ENCODE results near the gene IPMK.

IPMK gene

DNA sequence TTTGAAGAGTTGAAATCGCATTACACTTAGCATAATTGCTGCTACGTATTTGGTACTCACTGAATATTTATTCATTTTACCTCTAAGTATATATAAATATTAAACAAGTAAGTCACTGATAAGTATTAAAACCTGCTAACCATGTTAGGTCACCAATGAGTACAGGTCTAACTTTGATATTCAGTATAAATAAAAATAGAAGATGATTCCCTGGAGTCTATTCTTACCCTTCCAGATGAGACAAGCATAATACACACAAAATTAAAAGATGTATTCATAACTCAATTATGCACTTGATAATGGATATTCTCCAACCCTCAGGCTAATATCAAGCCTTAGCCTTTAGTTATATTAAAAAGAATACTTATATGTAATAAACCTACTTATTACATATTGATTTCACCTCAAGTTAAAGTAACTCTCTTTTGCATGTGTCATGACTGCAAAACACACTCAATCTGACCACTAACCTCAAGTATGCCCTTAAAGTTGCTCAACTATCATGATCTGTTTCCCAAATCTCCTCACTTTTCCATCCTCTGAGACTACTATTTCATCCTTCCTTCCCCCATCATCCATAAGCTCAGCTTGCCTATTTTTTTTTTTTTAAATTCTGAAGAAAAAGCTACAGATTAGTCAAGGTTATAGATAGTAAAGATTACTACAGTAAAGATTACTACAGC is 46.8 kb downstream of the IPMK start:
- DNase-seq (ENCODE audit: low spot score in 2 of 2) (no peak), ATAC-seq (ENCODE audit: low read depth) (no peak)
- peaks cover 20% of the 10 kb centered on the region for H3K36me3 Mint-ChIP-seq
- H3K9me3 Mint-ChIP-seq, result no peaks in the 10 kb centered on the region
- no peaks in the 10 kb centered on the region for H3K4me1 Mint-ChIP-seq
- H3K27me3 Mint-ChIP-seq, result no peaks in the 10 kb centered on the region
- no peak overlapping the region for H3K4me3 Mint-ChIP-seq
- H3K27ac Mint-ChIP-seq, result no peak overlapping the region

DNA sequence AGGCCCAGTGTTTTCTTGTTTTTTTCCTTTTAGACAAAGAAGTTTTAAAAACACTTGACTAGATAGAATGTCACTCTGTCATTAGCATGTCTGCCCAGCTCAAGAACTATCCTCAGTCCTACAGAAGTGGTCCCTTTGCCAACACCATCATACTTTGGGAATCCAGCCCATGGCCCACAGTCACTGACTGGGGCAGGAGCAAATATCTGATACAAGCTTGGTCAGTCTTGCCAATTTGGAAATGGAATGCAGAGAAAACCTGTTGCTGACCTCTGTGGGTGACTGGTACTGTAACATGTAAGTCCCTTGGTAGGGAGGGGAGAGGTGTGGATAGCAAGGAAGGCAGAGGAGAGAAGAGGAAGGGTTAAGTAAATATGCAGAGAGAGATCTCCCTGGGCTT is 47.8 kb downstream of the IPMK start:
- no peaks in the 10 kb centered on the region for H3K4me1 Mint-ChIP-seq
- H3K27ac Mint-ChIP-seq, result no peak overlapping the region
- ATAC-seq (ENCODE audit: low read depth) (no peak), DNase-seq (ENCODE audit: low spot score in 2 of 2) (no peak)
- peaks cover 15% of the 10 kb centered on the region for H3K36me3 Mint-ChIP-seq
- H3K9me3 Mint-ChIP-seq, result no peaks in the 10 kb centered on the region
- no peak overlapping the region for H3K4me3 Mint-ChIP-seq
- no peaks in the 10 kb centered on the region for H3K27me3 Mint-ChIP-seq

- H3K9me3 Mint-ChIP-seq, result no peaks in the 10 kb centered on the region
- ATAC-seq (ENCODE audit: low read depth) (no peak), DNase-seq (ENCODE audit: low spot score in 2 of 2) (no peak)
- H3K4me3 Mint-ChIP-seq, result no peak overlapping the region
- H3K27me3 Mint-ChIP-seq, result no peaks in the 10 kb centered on the region
- peaks cover 23% of the 10 kb centered on the region for H3K36me3 Mint-ChIP-seq
- no peak overlapping the region for H3K27ac Mint-ChIP-seq
- peaks cover 2% of the 10 kb centered on the region for H3K4me1 Mint-ChIP-seq
These were observed 50.1 kb downstream of the IPMK start for GRCh38 chr10:58217612-58218011.

DNA sequence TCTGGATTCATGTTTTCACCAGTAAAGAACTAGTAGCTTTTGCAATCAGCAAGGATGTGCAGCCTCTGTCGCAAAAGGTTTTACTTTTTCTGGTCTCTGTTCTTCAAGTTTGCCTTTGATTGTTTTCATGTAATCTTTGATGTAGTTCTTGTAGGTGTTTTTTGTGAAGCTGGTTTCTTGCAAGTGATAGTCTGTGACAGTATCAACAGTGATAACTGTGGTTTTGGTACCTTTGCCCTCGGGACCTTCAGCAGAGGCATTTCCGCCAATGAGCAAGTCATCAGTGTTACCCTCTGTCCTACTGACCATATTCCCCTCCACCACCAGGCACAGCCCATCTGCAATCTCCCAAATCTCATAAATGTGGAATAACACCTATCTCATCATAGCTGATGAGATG is 55.1 kb downstream of the IPMK start:
- Mint-ChIP-seq H3K4me1 (peaks cover 2% of the 10 kb centered on the region), H3K4me3 (no peak overlapping the region), H3K9me3 (no peaks in the 10 kb centered on the region), H3K27me3 (no peaks in the 10 kb centered on the region), H3K27ac (no peak overlapping the region), H3K36me3 (peaks cover 34% of the 10 kb centered on the region)
- DNase-seq (ENCODE audit: low spot score in 2 of 2) (no peak), ATAC-seq (ENCODE audit: low read depth) (no peak)

- Mint-ChIP-seq H3K27me3 (no peaks in the 10 kb centered on the region), H3K4me1 (peaks cover 2% of the 10 kb centered on the region), H3K27ac (no peak overlapping the region), H3K4me3 (no peak overlapping the region), H3K9me3 (no peaks in the 10 kb centered on the region), H3K36me3 (peaks cover 41% of the 10 kb centered on the region)
- DNase-seq (ENCODE audit: low spot score in 2 of 2) (no peak), ATAC-seq (ENCODE audit: low read depth) (no peak)
These were observed 57.5 kb downstream of the IPMK start for GRCh38 chr10:58210160-58210559.

DNA sequence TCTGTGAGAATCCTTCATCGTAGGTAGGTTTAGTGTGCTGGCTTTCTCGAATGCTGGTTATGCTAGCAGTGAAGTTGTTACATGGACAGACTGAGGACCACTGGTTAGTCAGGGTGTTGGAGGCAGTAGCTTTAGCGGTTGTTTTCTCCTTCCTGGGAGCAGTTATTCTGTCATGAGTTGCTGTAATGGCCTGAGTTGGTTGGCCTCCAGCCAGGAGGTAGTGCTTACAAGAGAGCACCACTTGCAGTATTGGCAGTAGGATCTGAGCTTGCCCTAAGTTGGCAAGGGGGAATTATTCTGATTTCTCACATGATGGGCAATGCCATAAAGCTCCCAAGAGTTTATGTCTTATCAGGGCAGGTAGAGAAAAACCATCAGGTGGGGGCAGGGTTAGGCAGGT is 58.0 kb downstream of the IPMK start:
- H3K27ac Mint-ChIP-seq, result no peak overlapping the region
- H3K9me3 Mint-ChIP-seq, result no peaks in the 10 kb centered on the region
- no peaks in the 10 kb centered on the region for H3K27me3 Mint-ChIP-seq
- no peak overlapping the region for H3K4me3 Mint-ChIP-seq
- DNase-seq (ENCODE audit: low spot score in 2 of 2), result no peak
- no peaks in the 10 kb centered on the region for H3K4me1 Mint-ChIP-seq
- ATAC-seq (ENCODE audit: low read depth), result no peak
- H3K36me3 Mint-ChIP-seq, result peaks cover 37% of the 10 kb centered on the region

GRCh38 chr10:58206251-58206650 is 61.4 kb downstream of the IPMK start:
- Mint-ChIP-seq H3K4me1 (no peaks in the 10 kb centered on the region), H3K4me3 (no peak overlapping the region), H3K27me3 (no peaks in the 10 kb centered on the region), H3K36me3 (peaks cover 25% of the 10 kb centered on the region), H3K9me3 (no peaks in the 10 kb centered on the region), H3K27ac (no peak overlapping the region)
- no peak for ATAC-seq (ENCODE audit: low read depth)
- DNase-seq (ENCODE audit: low spot score in 2 of 2), result no peak

GRCh38 chr10:58201704-58202103 is 66.0 kb downstream of the IPMK start:
- peak overlapping the region; percentile 48 for H3K27ac Mint-ChIP-seq
- H3K4me3 Mint-ChIP-seq, result no peak overlapping the region
- peaks cover 17% of the 10 kb centered on the region for H3K36me3 Mint-ChIP-seq
- no peak for DNase-seq (ENCODE audit: low spot score in 2 of 2)
- H3K4me1 Mint-ChIP-seq, result no peaks in the 10 kb centered on the region
- H3K9me3 Mint-ChIP-seq, result no peaks in the 10 kb centered on the region
- H3K27me3 Mint-ChIP-seq, result no peaks in the 10 kb centered on the region
- ATAC-seq (ENCODE audit: low read depth), result no peak

DNA sequence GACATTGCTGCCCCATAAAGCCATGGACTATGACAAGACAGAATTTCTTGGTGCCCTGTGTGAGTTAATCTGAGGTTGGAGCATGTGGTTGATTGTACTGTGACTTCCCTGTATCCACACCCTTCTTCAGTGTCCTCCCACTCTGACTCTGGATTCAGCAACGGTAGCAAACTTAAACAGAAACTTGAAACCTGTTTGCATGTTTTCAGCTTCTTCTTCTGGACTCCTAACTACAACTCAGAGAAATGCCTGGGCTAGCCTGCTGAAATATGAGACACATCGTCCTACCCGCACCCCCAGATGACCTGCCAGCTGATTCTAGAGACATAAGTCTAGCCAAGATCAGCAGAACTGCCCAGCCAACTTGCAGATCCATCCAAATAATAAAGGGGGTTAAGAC is 78.4 kb downstream of the IPMK start:
- Mint-ChIP-seq H3K27ac (no peak overlapping the region), H3K4me1 (peaks cover 4% of the 10 kb centered on the region), H3K27me3 (peaks cover 2% of the 10 kb centered on the region), H3K36me3 (no peaks in the 10 kb centered on the region), H3K4me3 (no peak overlapping the region), H3K9me3 (no peaks in the 10 kb centered on the region)
- no peak for ATAC-seq (ENCODE audit: low read depth)
- DNase-seq (ENCODE audit: low spot score in 2 of 2), result no peak

DNA sequence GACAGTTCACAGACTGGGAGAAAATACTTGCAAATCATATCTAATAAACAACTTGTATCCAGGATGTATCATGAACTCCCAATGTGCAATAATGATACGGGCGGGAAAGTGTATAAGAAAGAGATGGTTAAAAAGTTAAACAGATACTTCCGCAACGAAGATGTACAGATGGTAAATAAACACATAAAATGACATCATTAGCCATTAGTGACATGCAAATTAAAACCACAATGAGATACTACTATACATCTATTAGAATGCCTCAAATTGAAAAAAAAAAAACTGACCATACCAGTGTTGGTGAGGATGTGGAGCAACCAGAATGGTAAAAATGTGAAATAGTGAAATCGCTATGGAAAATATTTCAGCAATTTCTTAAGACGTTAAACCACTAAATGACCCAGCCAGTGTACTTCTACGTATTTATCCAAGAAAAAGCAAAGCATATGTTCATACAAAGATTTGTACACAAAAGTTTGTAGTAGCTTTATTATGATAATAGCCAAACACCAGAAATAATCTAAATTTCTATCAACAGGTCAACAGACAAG is 83.5 kb downstream of the IPMK start:
- Mint-ChIP-seq H3K36me3 (no peaks in the 10 kb centered on the region), H3K9me3 (no peaks in the 10 kb centered on the region), H3K27ac (no peak overlapping the region), H3K27me3 (peaks cover 2% of the 10 kb centered on the region), H3K4me1 (peaks cover 4% of the 10 kb centered on the region), H3K4me3 (no peak overlapping the region)
- DNase-seq (ENCODE audit: low spot score in 2 of 2), result no peak
- ATAC-seq (ENCODE audit: low read depth), result no peak

GRCh38 chr10:58180666-58181065 is 87.0 kb downstream of the IPMK start:
- Mint-ChIP-seq H3K36me3 (no peaks in the 10 kb centered on the region), H3K27ac (no peak overlapping the region), H3K27me3 (peaks cover 2% of the 10 kb centered on the region), H3K4me3 (no peak overlapping the region), H3K9me3 (no peaks in the 10 kb centered on the region), H3K4me1 (no peaks in the 10 kb centered on the region)
- DNase-seq (ENCODE audit: low spot score in 2 of 2) (no peak), ATAC-seq (ENCODE audit: low read depth) (no peak)

DNA sequence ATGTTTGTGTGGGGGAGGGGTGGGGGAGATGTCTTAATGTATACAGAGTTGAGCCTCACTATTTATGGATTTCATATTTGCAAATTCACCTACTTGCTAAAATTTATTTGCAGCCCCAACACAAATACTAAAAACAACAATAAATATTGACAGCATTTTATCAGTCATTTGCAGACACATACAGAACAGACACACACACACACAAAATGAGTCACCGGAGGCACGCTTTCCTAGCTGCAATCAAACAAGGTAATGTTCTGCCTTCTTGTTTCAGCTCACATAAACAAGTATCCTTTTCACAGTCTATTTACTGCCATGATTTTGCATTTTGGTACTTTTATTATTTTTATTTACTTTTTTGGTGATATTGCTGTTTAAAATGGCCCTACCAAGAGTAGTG is 88.5 kb downstream of the IPMK start:
- DNase-seq (ENCODE audit: low spot score in 2 of 2) (no peak), ATAC-seq (ENCODE audit: low read depth) (no peak)
- Mint-ChIP-seq H3K4me3 (no peak overlapping the region), H3K9me3 (no peaks in the 10 kb centered on the region), H3K27ac (no peak overlapping the region), H3K36me3 (no peaks in the 10 kb centered on the region), H3K27me3 (peaks cover 3% of the 10 kb centered on the region), H3K4me1 (no peaks in the 10 kb centered on the region)

DNA sequence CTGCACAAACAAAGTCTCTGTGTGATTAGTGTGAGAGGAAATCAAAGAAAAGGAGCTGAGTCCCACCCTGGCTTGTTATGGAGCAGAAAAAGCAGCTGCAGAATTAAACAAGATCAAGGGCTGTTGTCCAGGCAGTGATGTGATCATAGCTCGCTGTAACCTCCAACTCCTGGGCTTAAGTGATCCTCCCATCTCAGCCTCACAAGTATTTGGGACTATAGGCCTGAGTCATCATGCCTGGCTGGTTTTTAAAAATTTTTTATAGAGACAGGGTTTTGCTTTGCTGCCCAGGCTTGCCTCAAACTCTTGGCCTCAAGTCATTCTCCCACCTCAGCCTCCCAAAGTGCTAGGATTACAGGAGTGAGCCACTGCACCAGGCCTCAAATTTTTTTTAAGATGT is 88.9 kb downstream of the IPMK start:
- H3K9me3 Mint-ChIP-seq, result no peaks in the 10 kb centered on the region
- H3K36me3 Mint-ChIP-seq, result no peaks in the 10 kb centered on the region
- no peak overlapping the region for H3K27ac Mint-ChIP-seq
- DNase-seq (ENCODE audit: low spot score in 2 of 2) (no peak), ATAC-seq (ENCODE audit: low read depth) (no peak)
- peaks cover 3% of the 10 kb centered on the region for H3K27me3 Mint-ChIP-seq
- no peak overlapping the region for H3K4me3 Mint-ChIP-seq
- no peaks in the 10 kb centered on the region for H3K4me1 Mint-ChIP-seq

DNA sequence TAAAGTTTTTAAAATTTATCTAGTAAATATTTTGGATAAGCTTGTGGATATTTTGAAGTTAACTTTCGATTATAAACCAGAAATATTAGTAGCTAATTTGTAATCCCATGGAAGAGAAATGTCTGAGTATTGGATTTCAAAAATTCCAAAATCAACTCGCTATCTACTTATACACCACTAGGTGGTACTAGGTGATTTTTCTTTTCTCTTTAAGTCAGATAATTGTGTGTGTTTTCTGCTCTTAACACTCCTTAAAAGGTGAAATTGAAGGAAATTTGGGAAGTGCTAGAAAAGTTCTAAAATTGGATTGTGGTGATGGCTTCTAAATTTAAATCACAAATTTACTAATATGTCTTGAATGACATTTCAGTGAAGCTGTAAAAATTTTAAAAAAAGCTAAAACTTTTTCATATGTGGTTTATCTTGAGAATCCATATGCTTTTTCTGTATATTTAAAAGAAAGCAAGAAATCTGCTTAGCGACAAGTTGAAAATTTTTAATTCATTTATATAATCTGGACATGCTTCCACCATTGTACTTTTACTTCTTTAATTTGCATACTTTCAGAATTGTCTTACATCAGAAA is 90.2 kb downstream of the IPMK start:
- Mint-ChIP-seq H3K27ac (no peak overlapping the region), H3K36me3 (no peaks in the 10 kb centered on the region), H3K4me3 (no peak overlapping the region), H3K4me1 (no peaks in the 10 kb centered on the region), H3K27me3 (peaks cover 5% of the 10 kb centered on the region), H3K9me3 (no peaks in the 10 kb centered on the region)
- peak in 1 of 2 donors; percentile 8 for DNase-seq (ENCODE audit: low spot score in 2 of 2)
- ATAC-seq (ENCODE audit: low read depth), result no peak
